GM21619 (cell line): ENCODE data around the gene STPG2.

Experiments
- ATAC-seq: cut with Tn5 transposase; IDR thresholded peaks from one replicate; pipeline ENCODE4 v1.9.1; 2021; ENCODE audit not compliant: unreplicated experiment

STPG2 gene

GRCh38 chr4:97525236-97525635, 618.0 kb downstream of the STPG2 start:
- ATAC-seq = no peak

- ATAC-seq = no peak
Observed at GRCh38 chr4:97517939-97518338, 625.3 kb downstream of the STPG2 start.

DNA sequence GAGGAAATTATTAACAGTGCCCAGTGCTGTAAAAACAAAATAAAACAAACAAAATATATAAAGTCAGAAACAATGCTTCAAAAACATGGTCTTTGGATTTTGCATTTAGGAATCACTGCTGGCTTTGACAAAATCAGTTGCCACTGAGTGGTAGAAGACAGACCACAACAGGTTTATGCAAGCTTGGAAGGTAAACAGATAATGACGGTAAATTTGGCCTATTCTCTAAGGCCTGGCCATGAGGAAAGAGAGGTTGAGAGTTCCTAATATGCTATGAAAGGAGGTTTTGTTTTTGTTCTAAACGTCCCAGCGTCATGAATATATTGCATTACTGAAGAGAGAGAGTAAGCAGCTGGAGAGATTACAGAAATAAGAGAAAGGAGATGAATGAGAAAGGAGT, 629.4 kb downstream of the STPG2 start:
- no peak for ATAC-seq
